Lower leg skin (tissue), 3 donors: ENCODE results near the gene HDAC3.

Source experiments
- POLR2A ChIP-seq, 2 donors: fragments of 450-650 bp; IDR thresholded peaks; one replicate each; pipeline ENCODE4 v1.6.1; 2016 to 2017; ENCODE audit warnings: antibody characterized with exemption in 2 of 2, mild to moderate bottlenecking in 1 of 2, moderate library complexity in 1 of 2
- TF ChIP-seq, protein P1 (sequence below), 3 donors: fragments of 450-650 bp; IDR thresholded peaks; one replicate each; pipeline ENCODE4 v1.5.1; 2016; ENCODE audit warnings: antibody characterized with exemption in 3 of 3, mild to moderate bottlenecking in 3 of 3, moderate library complexity in 2 of 3

DNA sequence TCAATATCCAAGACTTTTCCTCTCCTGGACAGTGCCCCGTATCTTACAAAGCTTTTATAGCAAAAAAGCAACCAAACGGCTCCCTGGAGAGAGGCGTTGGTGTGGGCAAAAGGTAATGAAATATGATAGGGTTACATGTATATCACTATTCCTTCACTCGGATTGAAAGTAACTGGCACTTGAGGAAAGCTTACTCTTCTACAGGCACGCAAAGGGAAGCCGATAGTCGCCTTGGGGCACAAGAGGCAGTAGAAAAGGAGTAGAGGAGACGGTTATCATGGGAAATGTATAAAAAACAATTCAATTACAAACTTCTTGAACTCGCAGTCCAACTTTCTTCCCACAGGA lies 19.0 kb downstream of the HDAC3 start:
- TF ChIP-seq, protein P1, sequence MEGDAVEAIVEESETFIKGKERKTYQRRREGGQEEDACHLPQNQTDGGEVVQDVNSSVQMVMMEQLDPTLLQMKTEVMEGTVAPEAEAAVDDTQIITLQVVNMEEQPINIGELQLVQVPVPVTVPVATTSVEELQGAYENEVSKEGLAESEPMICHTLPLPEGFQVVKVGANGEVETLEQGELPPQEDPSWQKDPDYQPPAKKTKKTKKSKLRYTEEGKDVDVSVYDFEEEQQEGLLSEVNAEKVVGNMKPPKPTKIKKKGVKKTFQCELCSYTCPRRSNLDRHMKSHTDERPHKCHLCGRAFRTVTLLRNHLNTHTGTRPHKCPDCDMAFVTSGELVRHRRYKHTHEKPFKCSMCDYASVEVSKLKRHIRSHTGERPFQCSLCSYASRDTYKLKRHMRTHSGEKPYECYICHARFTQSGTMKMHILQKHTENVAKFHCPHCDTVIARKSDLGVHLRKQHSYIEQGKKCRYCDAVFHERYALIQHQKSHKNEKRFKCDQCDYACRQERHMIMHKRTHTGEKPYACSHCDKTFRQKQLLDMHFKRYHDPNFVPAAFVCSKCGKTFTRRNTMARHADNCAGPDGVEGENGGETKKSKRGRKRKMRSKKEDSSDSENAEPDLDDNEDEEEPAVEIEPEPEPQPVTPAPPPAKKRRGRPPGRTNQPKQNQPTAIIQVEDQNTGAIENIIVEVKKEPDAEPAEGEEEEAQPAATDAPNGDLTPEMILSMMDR (IDR thresholded peaks at IDR 0.05), result no peak
- no peak for TF ChIP-seq POLR2A (IDR thresholded peaks at IDR 0.05)
